GM23338 (cell line): ENCODE results near the gene TP73. TPM values are rescaled to one million over a fixed set of nuclear protein-coding genes. Genes with fewer than 3 reads are reported as not detected.

Experiments
- ATAC-seq: fragments of 200-7000 bp; cut with Tn5 transposase; 3 replicates; pipeline ENCODE4 v1.9.1; 2020
- DNase-seq: peaks from one replicate; pipeline ENCODE4 v3.0.0-alpha.2; 2015; ENCODE audit warnings: low spot score
- H2AFZ ChIP-seq: fragments of 200-600 bp; sonication (generic); 2 replicates; pipeline ENCODE4 v1.8.0; 2016; ENCODE audit warnings: antibody characterized with exemption, mild to moderate bottlenecking, moderate library complexity
- H3F3A ChIP-seq: fragments of 200-600 bp; sonication (generic); replicated peaks from 2 replicates; pipeline ENCODE4 v1.8.0; 2017; ENCODE audit warnings: antibody characterized with exemption, mixed run types, low read depth
- H3K27ac ChIP-seq: fragments of 200-600 bp; sonication (generic); 2 replicates; pipeline ENCODE4 v1.6.1; 2016; ENCODE audit warnings: low read depth
- H3K27me3 ChIP-seq: fragments of 200-600 bp; sonication (generic); 2 replicates; pipeline ENCODE4 v1.8.0; 2016; ENCODE audit warnings: mild to moderate bottlenecking, mixed run types, moderate library complexity; ENCODE audit not compliant: insufficient read depth
- H3K36me3 ChIP-seq: fragments of 200-600 bp; sonication (generic); 2 replicates; pipeline ENCODE4 v1.8.0; 2016; ENCODE audit warnings: mild to moderate bottlenecking; ENCODE audit not compliant: insufficient read depth
- H3K4me1 ChIP-seq: fragments of 200-600 bp; sonication (generic); 2 replicates; pipeline ENCODE4 v1.8.0; 2016; ENCODE audit warnings: mild to moderate bottlenecking, moderate library complexity; ENCODE audit not compliant: insufficient read depth
- H3K4me2 ChIP-seq: fragments of 200-600 bp; sonication (generic); 2 replicates; pipeline ENCODE4 v1.7.1; 2017; ENCODE audit warnings: mixed run types
- H3K4me3 ChIP-seq: fragments of 200-600 bp; sonication (generic); 2 replicates; pipeline ENCODE4 v1.6.1; 2016; ENCODE audit warnings: mixed run types
- H3K79me2 ChIP-seq: fragments of 200-600 bp; sonication (generic); replicated peaks from 2 replicates; pipeline ENCODE4 v1.8.0; 2017; ENCODE audit warnings: mild to moderate bottlenecking; ENCODE audit not compliant: insufficient read depth
- H3K9me2 ChIP-seq: fragments of 200-600 bp; sonication (generic); 2 replicates; pipeline ENCODE4 v1.8.0; 2017; ENCODE audit not compliant: insufficient read depth
- H4K20me1 ChIP-seq: fragments of 200-600 bp; sonication (generic); replicated peaks from 2 replicates; pipeline ENCODE4 v1.8.0; 2017; ENCODE audit warnings: mild to moderate bottlenecking; ENCODE audit not compliant: insufficient read depth
- H3K27ac Mint-ChIP-seq: 2 replicates; pipeline ENCODE4 v1.8.0; 2020; ENCODE audit warnings: inconsistent platforms, mild to moderate bottlenecking, moderate library complexity, mixed read lengths
- H3K27me3 Mint-ChIP-seq: 3 replicates; pipeline ENCODE4 v1.8.0; 2022; ENCODE audit warnings: low read depth, mild to moderate bottlenecking, moderate library complexity, mixed read lengths, inconsistent platforms; ENCODE audit not compliant: insufficient read depth, poor library complexity
- H3K36me3 Mint-ChIP-seq: 3 replicates; pipeline ENCODE4 v1.8.0; 2021; ENCODE audit warnings: low read depth, mild to moderate bottlenecking, inconsistent platforms, moderate library complexity, mixed read lengths
- H3K4me1 Mint-ChIP-seq: 3 replicates; pipeline ENCODE4 v1.8.0; 2020; ENCODE audit warnings: mild to moderate bottlenecking, inconsistent platforms, mixed read lengths
- H3K4me3 Mint-ChIP-seq: 3 replicates; pipeline ENCODE4 v1.8.0; 2021; ENCODE audit warnings: moderate library complexity, mild to moderate bottlenecking, inconsistent platforms, mixed read lengths
- H3K9me3 Mint-ChIP-seq: 3 replicates; pipeline ENCODE4 v1.8.0; 2020; ENCODE audit warnings: moderate library complexity, mild to moderate bottlenecking, inconsistent platforms, mixed read lengths
- CREB1 ChIP-seq: fragments of 250-450 bp; sonication (Bioruptor Pico); IDR thresholded peaks from 2 replicates; pipeline ENCODE4 v1.5.0; 2020; ENCODE audit warnings: low read depth, mild to moderate bottlenecking, moderate library complexity
- EZH2 ChIP-seq: fragments of 200-600 bp; sonication (generic); IDR thresholded peaks from one replicate; pipeline ENCODE4 v1.8.0; 2017; ENCODE audit warnings: antibody characterized with exemption, mild to moderate bottlenecking, low read depth; ENCODE audit not compliant: unreplicated experiment
- EZH2phosphoT487 ChIP-seq: fragments of 200-600 bp; sonication (generic); IDR thresholded peaks from one replicate; pipeline ENCODE4 v1.8.1; 2018; ENCODE audit warnings: antibody characterized with exemption; ENCODE audit not compliant: unreplicated experiment
- JUNB ChIP-seq: IDR thresholded peaks from one replicate; pipeline ENCODE4 v1.6.1; 2016; ENCODE audit warnings: antibody characterized with exemption; ENCODE audit not compliant: unreplicated experiment
- ZNF114 ChIP-seq: fragments of 250-450 bp; sonication (Bioruptor Pico); IDR thresholded peaks from 2 replicates; pipeline ENCODE4 v1.5.0; 2020; ENCODE audit warnings: mild to moderate bottlenecking, moderate library complexity
- polyA plus RNA-seq: library from polyadenylated mRNA; unstranded; fragments of >200 nt; fragmentation: Nextera tagmentation; extraction: Ambion mirVana; gene quantifications from 2 replicates; pipeline ENCODE4 v1.2.1, GENCODE V29; 2016
- total RNA-seq: library from RNA; depleted of rRNA; stranded (reverse); fragments of >200 nt; shearing (Covaris generic); gene quantifications from 2 replicates; pipeline ENCODE4 v1.2.3, GENCODE V29; 2014
- TF ChIP-seq, protein P1 (sequence below), 2 experiments: fragments of 200-600 bp in 1 of 2; sonication (generic) in 1 of 2; conservative IDR thresholded peaks; 2 replicates each; pipeline versions ENCODE4 v1.5.1 to v1.6.1; 2016 to 2017; ENCODE audit warnings: antibody characterized with exemption in 2 of 2, low read depth in 2 of 2, mild to moderate bottlenecking in 2 of 2, moderate library complexity in 1 of 2
- TF ChIP-seq, protein P2 (sequence below): IDR thresholded peaks from 2 replicates; pipeline ENCODE4 v1.6.1; 2016; ENCODE audit warnings: antibody characterized with exemption
- TF ChIP-seq, protein P3 (sequence below): IDR thresholded peaks from one replicate; pipeline ENCODE4 v1.6.1; 2018; ENCODE audit warnings: antibody characterized with exemption; ENCODE audit not compliant: unreplicated experiment
- TF ChIP-seq, protein P4 (sequence below): fragments of 250-450 bp; sonication (Bioruptor Pico); IDR thresholded peaks from 2 replicates; pipeline ENCODE4 v1.5.0; 2020; ENCODE audit warnings: mild to moderate bottlenecking, moderate library complexity

The TP73 gene
- total and polyA plus RNA-seq, 2 experiments from 2014 or later, result 1.4 to 3.4 TPM

DNA sequence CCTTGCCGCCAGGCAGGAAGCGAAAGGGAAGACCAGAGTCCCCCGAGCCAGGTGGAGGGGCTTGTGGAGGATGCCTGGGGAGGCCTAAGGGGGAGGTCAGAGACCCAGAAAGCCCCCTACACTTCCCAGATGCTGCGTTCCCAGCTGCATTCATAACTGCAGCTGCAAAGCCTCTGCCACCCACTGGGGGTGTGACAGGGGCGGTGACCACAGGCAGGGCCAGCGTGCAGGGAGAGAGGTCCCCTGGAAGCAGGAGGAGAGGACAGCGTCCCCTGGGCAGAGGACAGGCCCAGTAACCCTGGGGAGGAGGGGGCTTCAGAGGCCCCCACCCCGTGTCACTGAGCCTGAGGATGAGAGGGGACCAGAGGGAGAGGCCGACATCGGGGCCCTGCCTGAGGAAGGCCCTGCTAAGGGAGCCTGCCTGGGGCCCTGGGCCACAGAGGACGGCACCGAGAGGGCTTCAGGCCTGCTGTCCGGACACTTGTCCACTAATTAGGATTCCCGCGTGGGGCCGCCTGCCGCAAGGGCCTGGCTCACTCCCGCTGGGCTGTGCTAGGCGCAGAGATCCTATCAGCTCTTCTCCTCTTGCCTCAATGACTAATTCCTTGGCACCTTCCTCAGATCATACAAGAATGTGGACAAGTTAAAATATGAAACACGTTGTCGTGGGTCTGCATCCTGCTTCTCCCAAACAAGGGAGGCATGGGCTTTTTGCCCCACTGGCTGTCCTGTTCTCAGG, 50.8 kb downstream of the TP73 start (continued):
- TF ChIP-seq, protein P1, sequence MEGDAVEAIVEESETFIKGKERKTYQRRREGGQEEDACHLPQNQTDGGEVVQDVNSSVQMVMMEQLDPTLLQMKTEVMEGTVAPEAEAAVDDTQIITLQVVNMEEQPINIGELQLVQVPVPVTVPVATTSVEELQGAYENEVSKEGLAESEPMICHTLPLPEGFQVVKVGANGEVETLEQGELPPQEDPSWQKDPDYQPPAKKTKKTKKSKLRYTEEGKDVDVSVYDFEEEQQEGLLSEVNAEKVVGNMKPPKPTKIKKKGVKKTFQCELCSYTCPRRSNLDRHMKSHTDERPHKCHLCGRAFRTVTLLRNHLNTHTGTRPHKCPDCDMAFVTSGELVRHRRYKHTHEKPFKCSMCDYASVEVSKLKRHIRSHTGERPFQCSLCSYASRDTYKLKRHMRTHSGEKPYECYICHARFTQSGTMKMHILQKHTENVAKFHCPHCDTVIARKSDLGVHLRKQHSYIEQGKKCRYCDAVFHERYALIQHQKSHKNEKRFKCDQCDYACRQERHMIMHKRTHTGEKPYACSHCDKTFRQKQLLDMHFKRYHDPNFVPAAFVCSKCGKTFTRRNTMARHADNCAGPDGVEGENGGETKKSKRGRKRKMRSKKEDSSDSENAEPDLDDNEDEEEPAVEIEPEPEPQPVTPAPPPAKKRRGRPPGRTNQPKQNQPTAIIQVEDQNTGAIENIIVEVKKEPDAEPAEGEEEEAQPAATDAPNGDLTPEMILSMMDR (conservative IDR thresholded peaks at IDR 0.05; ENCODE audit: low read depth in 2 of 2), result no peak
- TF ChIP-seq EZH2, result no peak
- no peak for TF ChIP-seq JUNB

DNA sequence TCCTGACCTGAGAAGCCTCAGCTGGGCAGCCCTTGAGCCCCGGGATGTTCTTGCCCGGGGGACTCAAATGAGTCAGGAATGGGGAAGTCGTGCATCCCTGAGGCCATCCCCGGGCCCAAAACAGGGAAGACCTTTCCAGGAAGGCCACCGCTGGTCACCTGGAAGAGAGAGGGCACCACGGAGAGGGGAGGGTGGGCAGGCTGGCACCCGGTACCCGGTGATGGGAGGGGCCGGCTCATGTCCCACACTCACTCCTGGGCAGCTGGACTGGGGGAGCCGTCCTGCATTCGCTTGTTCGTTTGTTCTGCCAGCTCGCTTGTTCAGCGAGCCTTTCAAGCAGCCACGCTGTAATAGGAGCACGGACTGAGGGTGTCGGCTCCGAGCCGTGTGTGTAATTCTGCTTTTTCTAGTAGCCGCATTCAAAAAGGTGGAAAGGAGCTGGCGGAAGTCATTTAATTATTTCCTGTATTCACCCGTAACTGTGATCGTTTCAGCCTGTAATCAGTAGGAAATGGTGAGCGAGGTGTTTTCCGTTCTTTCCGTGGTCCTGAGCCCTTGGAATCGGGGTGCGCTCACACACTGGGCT, 51.6 kb downstream of the TP73 start:
- Mint-ChIP-seq H3K4me3 (no peak overlapping the region), H3K4me1 (peaks cover 15% of the 10 kb centered on the region), H3K9me3 (no peaks in the 10 kb centered on the region), H3K27ac (no peak overlapping the region), H3K27me3 (peaks cover 13% of the 10 kb centered on the region), H3K36me3 (no peaks in the 10 kb centered on the region)
- no peak for DNase-seq
- no peaks in the 10 kb centered on the region for H3K36me3 ChIP-seq
- no peak overlapping the region for H3K4me2 ChIP-seq
- no peak overlapping the region for H3K4me3 ChIP-seq
- H3K9me2 ChIP-seq, result no peaks in the 10 kb centered on the region
- H3K4me1 ChIP-seq, result peaks cover 10% of the 10 kb centered on the region; the same call in 1 of the 2 replicates
- no peaks in the 10 kb centered on the region for H4K20me1 ChIP-seq
- no peak overlapping the region for H2AFZ ChIP-seq
- TF ChIP-seq, protein P2, sequence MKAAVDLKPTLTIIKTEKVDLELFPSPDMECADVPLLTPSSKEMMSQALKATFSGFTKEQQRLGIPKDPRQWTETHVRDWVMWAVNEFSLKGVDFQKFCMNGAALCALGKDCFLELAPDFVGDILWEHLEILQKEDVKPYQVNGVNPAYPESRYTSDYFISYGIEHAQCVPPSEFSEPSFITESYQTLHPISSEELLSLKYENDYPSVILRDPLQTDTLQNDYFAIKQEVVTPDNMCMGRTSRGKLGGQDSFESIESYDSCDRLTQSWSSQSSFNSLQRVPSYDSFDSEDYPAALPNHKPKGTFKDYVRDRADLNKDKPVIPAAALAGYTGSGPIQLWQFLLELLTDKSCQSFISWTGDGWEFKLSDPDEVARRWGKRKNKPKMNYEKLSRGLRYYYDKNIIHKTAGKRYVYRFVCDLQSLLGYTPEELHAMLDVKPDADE, result no peak
- TF ChIP-seq EZH2phosphoT487, result no peak
- TF ChIP-seq, protein P3, sequence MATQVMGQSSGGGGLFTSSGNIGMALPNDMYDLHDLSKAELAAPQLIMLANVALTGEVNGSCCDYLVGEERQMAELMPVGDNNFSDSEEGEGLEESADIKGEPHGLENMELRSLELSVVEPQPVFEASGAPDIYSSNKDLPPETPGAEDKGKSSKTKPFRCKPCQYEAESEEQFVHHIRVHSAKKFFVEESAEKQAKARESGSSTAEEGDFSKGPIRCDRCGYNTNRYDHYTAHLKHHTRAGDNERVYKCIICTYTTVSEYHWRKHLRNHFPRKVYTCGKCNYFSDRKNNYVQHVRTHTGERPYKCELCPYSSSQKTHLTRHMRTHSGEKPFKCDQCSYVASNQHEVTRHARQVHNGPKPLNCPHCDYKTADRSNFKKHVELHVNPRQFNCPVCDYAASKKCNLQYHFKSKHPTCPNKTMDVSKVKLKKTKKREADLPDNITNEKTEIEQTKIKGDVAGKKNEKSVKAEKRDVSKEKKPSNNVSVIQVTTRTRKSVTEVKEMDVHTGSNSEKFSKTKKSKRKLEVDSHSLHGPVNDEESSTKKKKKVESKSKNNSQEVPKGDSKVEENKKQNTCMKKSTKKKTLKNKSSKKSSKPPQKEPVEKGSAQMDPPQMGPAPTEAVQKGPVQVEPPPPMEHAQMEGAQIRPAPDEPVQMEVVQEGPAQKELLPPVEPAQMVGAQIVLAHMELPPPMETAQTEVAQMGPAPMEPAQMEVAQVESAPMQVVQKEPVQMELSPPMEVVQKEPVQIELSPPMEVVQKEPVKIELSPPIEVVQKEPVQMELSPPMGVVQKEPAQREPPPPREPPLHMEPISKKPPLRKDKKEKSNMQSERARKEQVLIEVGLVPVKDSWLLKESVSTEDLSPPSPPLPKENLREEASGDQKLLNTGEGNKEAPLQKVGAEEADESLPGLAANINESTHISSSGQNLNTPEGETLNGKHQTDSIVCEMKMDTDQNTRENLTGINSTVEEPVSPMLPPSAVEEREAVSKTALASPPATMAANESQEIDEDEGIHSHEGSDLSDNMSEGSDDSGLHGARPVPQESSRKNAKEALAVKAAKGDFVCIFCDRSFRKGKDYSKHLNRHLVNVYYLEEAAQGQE, result no peak
- TF ChIP-seq JUNB, result no peak
- TF ChIP-seq ZNF114 (CRISPR knock-in tag), result no peak
- TF ChIP-seq, protein P4, sequence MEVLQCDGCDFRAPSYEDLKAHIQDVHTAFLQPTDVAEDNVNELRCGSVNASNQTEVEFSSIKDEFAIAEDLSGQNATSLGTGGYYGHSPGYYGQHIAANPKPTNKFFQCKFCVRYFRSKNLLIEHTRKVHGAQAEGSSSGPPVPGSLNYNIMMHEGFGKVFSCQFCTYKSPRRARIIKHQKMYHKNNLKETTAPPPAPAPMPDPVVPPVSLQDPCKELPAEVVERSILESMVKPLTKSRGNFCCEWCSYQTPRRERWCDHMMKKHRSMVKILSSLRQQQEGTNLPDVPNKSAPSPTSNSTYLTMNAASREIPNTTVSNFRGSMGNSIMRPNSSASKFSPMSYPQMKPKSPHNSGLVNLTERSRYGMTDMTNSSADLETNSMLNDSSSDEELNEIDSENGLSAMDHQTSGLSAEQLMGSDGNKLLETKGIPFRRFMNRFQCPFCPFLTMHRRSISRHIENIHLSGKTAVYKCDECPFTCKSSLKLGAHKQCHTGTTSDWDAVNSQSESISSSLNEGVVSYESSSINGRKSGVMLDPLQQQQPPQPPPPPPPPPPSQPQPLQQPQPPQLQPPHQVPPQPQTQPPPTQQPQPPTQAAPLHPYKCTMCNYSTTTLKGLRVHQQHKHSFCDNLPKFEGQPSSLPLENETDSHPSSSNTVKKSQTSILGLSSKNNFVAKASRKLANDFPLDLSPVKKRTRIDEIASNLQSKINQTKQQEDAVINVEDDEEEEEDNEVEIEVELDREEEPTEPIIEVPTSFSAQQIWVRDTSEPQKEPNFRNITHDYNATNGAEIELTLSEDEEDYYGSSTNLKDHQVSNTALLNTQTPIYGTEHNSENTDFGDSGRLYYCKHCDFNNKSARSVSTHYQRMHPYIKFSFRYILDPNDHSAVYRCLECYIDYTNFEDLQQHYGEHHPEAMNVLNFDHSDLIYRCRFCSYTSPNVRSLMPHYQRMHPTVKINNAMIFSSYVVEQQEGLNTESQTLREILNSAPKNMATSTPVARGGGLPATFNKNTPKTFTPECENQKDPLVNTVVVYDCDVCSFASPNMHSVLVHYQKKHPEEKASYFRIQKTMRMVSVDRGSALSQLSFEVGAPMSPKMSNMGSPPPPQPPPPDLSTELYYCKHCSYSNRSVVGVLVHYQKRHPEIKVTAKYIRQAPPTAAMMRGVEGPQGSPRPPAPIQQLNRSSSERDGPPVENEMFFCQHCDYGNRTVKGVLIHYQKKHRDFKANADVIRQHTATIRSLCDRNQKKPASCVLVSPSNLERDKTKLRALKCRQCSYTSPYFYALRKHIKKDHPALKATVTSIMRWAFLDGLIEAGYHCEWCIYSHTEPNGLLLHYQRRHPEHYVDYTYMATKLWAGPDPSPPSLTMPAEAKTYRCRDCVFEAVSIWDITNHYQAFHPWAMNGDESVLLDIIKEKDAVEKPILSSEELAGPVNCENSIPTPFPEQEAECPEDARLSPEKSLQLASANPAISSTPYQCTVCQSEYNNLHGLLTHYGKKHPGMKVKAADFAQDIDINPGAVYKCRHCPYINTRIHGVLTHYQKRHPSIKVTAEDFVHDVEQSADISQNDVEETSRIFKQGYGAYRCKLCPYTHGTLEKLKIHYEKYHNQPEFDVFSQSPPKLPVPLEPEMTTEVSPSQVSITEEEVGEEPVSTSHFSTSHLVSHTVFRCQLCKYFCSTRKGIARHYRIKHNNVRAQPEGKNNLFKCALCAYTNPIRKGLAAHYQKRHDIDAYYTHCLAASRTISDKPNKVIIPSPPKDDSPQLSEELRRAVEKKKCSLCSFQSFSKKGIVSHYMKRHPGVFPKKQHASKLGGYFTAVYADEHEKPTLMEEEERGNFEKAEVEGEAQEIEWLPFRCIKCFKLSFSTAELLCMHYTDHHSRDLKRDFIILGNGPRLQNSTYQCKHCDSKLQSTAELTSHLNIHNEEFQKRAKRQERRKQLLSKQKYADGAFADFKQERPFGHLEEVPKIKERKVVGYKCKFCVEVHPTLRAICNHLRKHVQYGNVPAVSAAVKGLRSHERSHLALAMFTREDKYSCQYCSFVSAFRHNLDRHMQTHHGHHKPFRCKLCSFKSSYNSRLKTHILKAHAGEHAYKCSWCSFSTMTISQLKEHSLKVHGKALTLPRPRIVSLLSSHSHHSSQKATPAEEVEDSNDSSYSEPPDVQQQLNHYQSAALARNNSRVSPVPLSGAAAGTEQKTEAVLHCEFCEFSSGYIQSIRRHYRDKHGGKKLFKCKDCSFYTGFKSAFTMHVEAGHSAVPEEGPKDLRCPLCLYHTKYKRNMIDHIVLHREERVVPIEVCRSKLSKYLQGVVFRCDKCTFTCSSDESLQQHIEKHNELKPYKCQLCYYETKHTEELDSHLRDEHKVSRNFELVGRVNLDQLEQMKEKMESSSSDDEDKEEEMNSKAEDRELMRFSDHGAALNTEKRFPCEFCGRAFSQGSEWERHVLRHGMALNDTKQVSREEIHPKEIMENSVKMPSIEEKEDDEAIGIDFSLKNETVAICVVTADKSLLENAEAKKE (CRISPR knock-in tag), result no peak
- no peak for TF ChIP-seq CREB1 (CRISPR knock-in tag)
- no peak for ATAC-seq
- H3F3A ChIP-seq, result 0 out of 2 replicates have a peak, but pooled peaks cover 7% of the 10 kb centered on the region
- no peaks in the 10 kb centered on the region for H3K79me2 ChIP-seq
- no peak overlapping the region for H3K27ac ChIP-seq
- no peaks in the 10 kb centered on the region for H3K27me3 ChIP-seq
